Mesendoderm (in vitro differentiated cells): ENCODE results near the gene TMIE.
"Not testable (repeated sequence)": the region's sequence is repeated elsewhere in the genome, so short reads cannot be mapped to it uniquely, and the experiment has no call there.

Experiments used
- DNase-seq: peaks from one replicate; pipeline ENCODE4 v3.0.0; 2013
- H2AK5ac ChIP-seq: 2 replicates; pipeline ENCODE4 v1.6.1; 2013; ENCODE audit warnings: low read length, inconsistent platforms
- H2BK120ac ChIP-seq: 2 replicates; pipeline ENCODE4 v1.6.1; 2013; ENCODE audit warnings: low read depth, mild to moderate bottlenecking, low read length, moderate library complexity, mixed read lengths
- H2BK15ac ChIP-seq: replicated peaks from 2 replicates; pipeline ENCODE4 v1.6.1; 2013; ENCODE audit warnings: low read depth, mild to moderate bottlenecking, moderate library complexity
- H2BK5ac ChIP-seq: 2 replicates; pipeline ENCODE4 v1.6.1; 2013; ENCODE audit warnings: low read length, inconsistent platforms
- H3K18ac ChIP-seq: 2 replicates; pipeline ENCODE4 v1.6.1; 2013; ENCODE audit warnings: mild to moderate bottlenecking, low read length, mixed read lengths
- H3K23ac ChIP-seq: one replicate; pipeline ENCODE4 v1.6.1; 2013; ENCODE audit warnings: low read length
- H3K27ac ChIP-seq: 2 replicates; pipeline ENCODE4 v1.5.1; 2013; ENCODE audit warnings: low read depth, mild to moderate bottlenecking, inconsistent platforms, low read length, moderate library complexity
- H3K27me3 ChIP-seq: 2 replicates; pipeline ENCODE4 v1.6.1; 2013; ENCODE audit warnings: low read length, control low read depth, mild to moderate bottlenecking, inconsistent platforms; ENCODE audit not compliant: insufficient read depth, poor library complexity
- H3K36me3 ChIP-seq: 2 replicates; pipeline ENCODE4 v1.6.1; 2013; ENCODE audit warnings: low read length, inconsistent platforms; ENCODE audit not compliant: control insufficient read depth, insufficient read depth
- H3K4ac ChIP-seq: one replicate; pipeline ENCODE4 v1.6.1; 2013; ENCODE audit warnings: low read depth, mild to moderate bottlenecking, low read length, moderate library complexity
- H3K4me1 ChIP-seq: 2 replicates; pipeline ENCODE4 v1.6.1; 2013; ENCODE audit warnings: low read depth, low read length, inconsistent platforms; ENCODE audit not compliant: control insufficient read depth
- H3K4me2 ChIP-seq: 2 replicates; pipeline ENCODE4 v1.6.1; 2013; ENCODE audit warnings: low read length
- H3K4me3 ChIP-seq: 2 replicates; pipeline ENCODE4 v1.5.1; 2013; ENCODE audit warnings: mild to moderate bottlenecking, low read length
- H3K56ac ChIP-seq: one replicate; pipeline ENCODE4 v1.6.1; 2013; ENCODE audit warnings: low read length
- H3K79me1 ChIP-seq: 2 replicates; pipeline ENCODE4 v1.6.1; 2013; ENCODE audit warnings: low read length, inconsistent platforms
- H3K79me2 ChIP-seq: 2 replicates; pipeline ENCODE4 v1.6.1; 2013; ENCODE audit warnings: mild to moderate bottlenecking, low read length; ENCODE audit not compliant: control insufficient read depth, insufficient read depth
- H3K9ac ChIP-seq: 2 replicates; pipeline ENCODE4 v1.6.1; 2013; ENCODE audit warnings: low read length, inconsistent platforms
- H4K5ac ChIP-seq: one replicate; pipeline ENCODE4 v1.6.1; 2013; ENCODE audit warnings: low read length
- H4K8ac ChIP-seq: one replicate; pipeline ENCODE4 v1.6.1; 2013; ENCODE audit warnings: low read depth, mild to moderate bottlenecking, control low read depth, low read length, moderate library complexity
- WGBS: extraction: QIAGEN DNeasy Blood & Tissue Kit; methylation state at CpG from one replicate; pipeline ENCODE4 v1.1.7; 2013; ENCODE audit warnings: low lambda C conversion rate, missing lambda C conversion rate; ENCODE audit not compliant: insufficient coverage; ENCODE audit errors: extremely low coverage; 5-methylcytosine and 5-hydroxymethylcytosine counted together

TMIE gene

GRCh38 chr3:46733026-46733800, 32.0 kb downstream of the TMIE start:
- no CpG with 5 or more reads among the region's 9 CpGs for WGBS
- no peak overlapping the region for H3K4ac ChIP-seq
- no peak overlapping the region for H2BK120ac ChIP-seq

GRCh38 chr3:46734773-46735172, 33.6 kb downstream of the TMIE start:
- Histone ChIP-seq H2BK120ac (no peak overlapping the region), H3K27me3 (no peaks in the 10 kb centered on the region), H3K79me2 (no peaks in the 10 kb centered on the region), H3K56ac (no peak overlapping the region), H3K79me1 (no peaks in the 10 kb centered on the region), H3K18ac (no peak overlapping the region), H3K36me3 (no peaks in the 10 kb centered on the region), H3K23ac (no peak overlapping the region), H3K9ac (no peak overlapping the region), H4K5ac (no peak overlapping the region), H2BK5ac (no peak overlapping the region), H2BK15ac (no peak overlapping the region), H3K4me3 (no peak overlapping the region), H2AK5ac (no peak overlapping the region), H3K27ac (no peak overlapping the region), H3K4me2 (no peak overlapping the region), H3K4ac (no peak overlapping the region), H3K4me1 (no peaks in the 10 kb centered on the region), H4K8ac (no peak overlapping the region)
- no peak for DNase-seq
- WGBS = no CpG with 5 or more reads among the region's 4 CpGs

More at GRCh38 chr3:46733026-46733800, 32.0 kb downstream of the TMIE start:
- Histone ChIP-seq H3K4me2 (no peak overlapping the region), H2BK15ac (no peak overlapping the region), H3K36me3 (no peaks in the 10 kb centered on the region), H2BK5ac (no peak overlapping the region), H3K4me1 (no peaks in the 10 kb centered on the region), H3K23ac (no peak overlapping the region), H3K9ac (no peak overlapping the region), H4K5ac (no peak overlapping the region), H3K27me3 (no peaks in the 10 kb centered on the region), H3K27ac (no peak overlapping the region), H3K79me1 (no peaks in the 10 kb centered on the region), H3K18ac (no peak overlapping the region), H3K56ac (no peak overlapping the region), H3K79me2 (no peaks in the 10 kb centered on the region), H2AK5ac (no peak overlapping the region), H4K8ac (no peak overlapping the region), H3K4me3 (no peak overlapping the region)
- DNase-seq = peak; percentile 27

GRCh38 chr3:46736006-46736872, 35.0 kb downstream of the TMIE start:
- Histone ChIP-seq H3K36me3 (no peaks in the 10 kb centered on the region), H4K5ac (no peak overlapping the region), H3K4me1 (no peaks in the 10 kb centered on the region), H3K27me3 (no peaks in the 10 kb centered on the region), H2BK15ac (no peak overlapping the region), H2BK5ac (no peak overlapping the region), H3K4me2 (no peak overlapping the region), H3K9ac (no peak overlapping the region), H3K79me2 (no peaks in the 10 kb centered on the region), H3K27ac (no peak overlapping the region), H3K23ac (no peak overlapping the region), H2BK120ac (no peak overlapping the region), H3K56ac (no peak overlapping the region), H3K79me1 (no peaks in the 10 kb centered on the region), H2AK5ac (no peak overlapping the region), H3K4me3 (no peak overlapping the region), H3K4ac (no peak overlapping the region), H4K8ac (no peak overlapping the region), H3K18ac (no peak overlapping the region)
- WGBS = no CpG with 5 or more reads among the region's 20 CpGs
- DNase-seq = no peak

GRCh38 chr3:46737329-46737731, 36.1 kb downstream of the TMIE start:
- WGBS = no CpG with 5 or more reads among the region's 4 CpGs
- no peak overlapping the region for H2BK120ac ChIP-seq
- no peak overlapping the region for H4K5ac ChIP-seq
- DNase-seq = no peak
- no peaks in the 10 kb centered on the region for H3K79me2 ChIP-seq
- H3K9ac ChIP-seq = no peak overlapping the region
- H3K23ac ChIP-seq = no peak overlapping the region
- no peak overlapping the region for H3K4me3 ChIP-seq
- no peaks in the 10 kb centered on the region for H3K27me3 ChIP-seq
- no peak overlapping the region for H2BK15ac ChIP-seq
- no peak overlapping the region for H3K56ac ChIP-seq
- H2AK5ac ChIP-seq = no peak overlapping the region
- no peak overlapping the region for H2BK5ac ChIP-seq
- no peak overlapping the region for H3K4ac ChIP-seq
- H3K18ac ChIP-seq = no peak overlapping the region
- H3K79me1 ChIP-seq = no peaks in the 10 kb centered on the region
- no peaks in the 10 kb centered on the region for H3K36me3 ChIP-seq
- no peaks in the 10 kb centered on the region for H3K4me1 ChIP-seq
- no peak overlapping the region for H3K4me2 ChIP-seq
- no peak overlapping the region for H3K27ac ChIP-seq
- H4K8ac ChIP-seq = no peak overlapping the region

GRCh38 chr3:46739565-46739964, 38.4 kb downstream of the TMIE start:
- not testable (repeated sequence) for H3K4ac ChIP-seq, H3K18ac ChIP-seq, H3K23ac ChIP-seq, H2BK120ac ChIP-seq, H4K5ac ChIP-seq, H3K27ac ChIP-seq, H3K27me3 ChIP-seq, DNase-seq, H2BK15ac ChIP-seq, H2BK5ac ChIP-seq, H3K79me1 ChIP-seq, H4K8ac ChIP-seq, H3K36me3 ChIP-seq, H2AK5ac ChIP-seq, H3K4me1 ChIP-seq, H3K4me3 ChIP-seq, H3K4me2 ChIP-seq, H3K79me2 ChIP-seq, H3K9ac ChIP-seq, H3K56ac ChIP-seq
- WGBS = no CpG with 5 or more reads among the region's 3 CpGs
